WTC11 (cell line): Measurements from ENCODE around the gene COL12A1.

Experiments
- CDX4 ChIP-seq: fragments of 250-450 bp; sonication (Bioruptor Pico); IDR thresholded peaks from 2 replicates; pipeline ENCODE4 v1.9.0; 2021; ENCODE audit warnings: moderate library complexity, mild to moderate bottlenecking, inconsistent platforms, borderline replicate concordance
- CREM ChIP-seq: sonication (generic); formaldehyde crosslinking; IDR thresholded peaks from 2 replicates; pipeline ENCODE4 v1.8.1; 2022; ENCODE audit warnings: mild to moderate bottlenecking, missing genetic modification reagents, moderate library complexity
- CTCF ChIP-seq: fragments of 200-600 bp; IDR thresholded peaks from 2 replicates; pipeline ENCODE4 v1.8.0; 2022; ENCODE audit warnings: antibody characterized with exemption
- ETV6 ChIP-seq: sonication (generic); formaldehyde crosslinking; IDR thresholded peaks from 2 replicates; pipeline ENCODE4 v1.8.1; 2022; ENCODE audit warnings: mild to moderate bottlenecking, missing genetic modification reagents
- GABPB1 ChIP-seq: sonication (generic); formaldehyde crosslinking; IDR thresholded peaks from 2 replicates; pipeline ENCODE4 v1.8.1; 2023; ENCODE audit warnings: mild to moderate bottlenecking, missing genetic modification reagents
- MAX ChIP-seq: sonication (generic); formaldehyde crosslinking; IDR thresholded peaks from 2 replicates; pipeline ENCODE4 v1.8.0; 2022; ENCODE audit warnings: mild to moderate bottlenecking, missing genetic modification reagents
- MXD4 ChIP-seq: fragments of 250-450 bp; sonication (Bioruptor Pico); IDR thresholded peaks from 2 replicates; pipeline ENCODE4 v1.8.0; 2021; ENCODE audit warnings: mild to moderate bottlenecking, moderate library complexity, borderline replicate concordance
- NR2C2 ChIP-seq: sonication (generic); formaldehyde crosslinking; IDR thresholded peaks from 2 replicates; pipeline ENCODE4 v1.8.0; 2022; ENCODE audit warnings: mild to moderate bottlenecking, missing genetic modification reagents
- USF1 ChIP-seq: sonication (generic); formaldehyde crosslinking; IDR thresholded peaks from 2 replicates; pipeline ENCODE4 v1.8.0; 2022; ENCODE audit warnings: mild to moderate bottlenecking, missing genetic modification reagents
- ZBTB21 ChIP-seq: sonication (generic); formaldehyde crosslinking; IDR thresholded peaks from 2 replicates; pipeline ENCODE4 v1.8.1; 2023; ENCODE audit warnings: mild to moderate bottlenecking, missing genetic modification reagents, borderline replicate concordance
- ZNF423 ChIP-seq: fragments of 250-450 bp; sonication (Bioruptor Pico); IDR thresholded peaks from 2 replicates; pipeline ENCODE4 v2.1.2; 2022; ENCODE audit warnings: mild to moderate bottlenecking, moderate library complexity
- ZNF671 ChIP-seq: fragments of 250-450 bp; sonication (Bioruptor Pico); IDR thresholded peaks from 2 replicates; pipeline ENCODE4 v1.8.0; 2021; ENCODE audit warnings: mild to moderate bottlenecking

GRCh38 chr6:75128878-75129570 lies 76.8 kb downstream of the COL12A1 start:
- TF ChIP-seq ETV6 (CRISPR knock-in tag) (no peak), CTCF (no peak), ZNF423 (CRISPR knock-in tag) (no peak), MAX (CRISPR knock-in tag) (no peak), ZBTB21 (no peak), GABPB1 (CRISPR knock-in tag) (no peak), CREM (CRISPR knock-in tag) (no peak), MXD4 (no peak), USF1 (CRISPR knock-in tag) (no peak), ZNF671 (no peak), CDX4 (CRISPR knock-in tag) (no peak), NR2C2 (CRISPR knock-in tag) (no peak)
